K562 (cell line): ENCODE results near the gene OXNAD1. TPM values are rescaled to one million over a fixed set of nuclear protein-coding genes. Genes with fewer than 3 reads are reported as not detected.

Experiments used
- ATAC-seq: fragments of 200-7000 bp; cut with Tn5 transposase; 3 replicates; pipeline ENCODE4 v1.9.1; 2020; ENCODE audit warnings: moderate library complexity
- BruUV-seq: library from RNA; stranded (reverse); fragments of 400-500 nt; replicated peaks from 2 replicates; lab custom pipeline; 2021; lab: Mats Ljungman, UMichigan
- CTCF ChIA-PET: fragments of 300-600 bp; formaldehyde crosslinking; extraction: SDS; loops from one replicate; lab custom pipeline; 2021; ENCODE audit warnings: low intra/inter-chr PET ratio; lab: Yijun Ruan, JAX
- POLR2A ChIA-PET: fragments of 300-600, 350-650 bp; sonication (Branson Sonifier 250); formaldehyde crosslinking; extraction: SDS; loops from one replicate; lab custom pipeline; 2021; ENCODE audit warnings: antibody characterized with exemption, inconsistent platforms; lab: Yijun Ruan, JAX
- DNase-seq, 4 experiments: peaks; one replicate each; pipeline versions ENCODE4 v3.0.0 to v3.0.0-alpha.2; 2011 to 2018; ENCODE audit warnings: low spot score in 3 of 4, mixed read lengths in 3 of 4; ENCODE audit errors: extremely low read depth in 1 of 4
- FAIRE-seq: peaks from 2 replicates; lab custom pipeline; 2011; peaks lifted over from hg19 to GRCh38; lab: Jason Lieb, UNC
- H2AFZ ChIP-seq: 2 replicates; pipeline ENCODE4 v1.6.0; 2011; ENCODE audit warnings: low read depth, low read length, control low read depth, inconsistent platforms
- H3K27ac ChIP-seq: fragments of 200-600 bp; 3 replicates; pipeline ENCODE4 v1.8.0; 2011; ENCODE audit warnings: low read depth, mild to moderate bottlenecking, control low read depth, inconsistent platforms, low read length, moderate library complexity, mixed read lengths; ENCODE audit errors: extremely low read depth
- H3K27me3 ChIP-seq, 2 experiments: fragments of 300-600 bp in 1 of 2; 2 replicates in 1 of 2; 3 replicates in 1 of 2; pipeline versions ENCODE4 v1.6.0 to v1.8.0; 2011; ENCODE audit warnings: inconsistent platforms in 2 of 2, low read length in 2 of 2, mild to moderate bottlenecking in 1 of 2, mixed read lengths in 1 of 2, moderate library complexity in 1 of 2; ENCODE audit not compliant: control insufficient read depth in 2 of 2, insufficient read depth in 2 of 2
- H3K36me3 ChIP-seq: fragments of 300-600 bp; 3 replicates; pipeline ENCODE4 v1.8.0; 2011; ENCODE audit warnings: mild to moderate bottlenecking, low read length, inconsistent platforms; ENCODE audit not compliant: control insufficient read depth, insufficient read depth
- H3K4me1 ChIP-seq, 2 experiments: fragments of 200-600 bp in 1 of 2; replicated peaks in 1 of 2; 2 replicates in 1 of 2; 3 replicates in 1 of 2; pipeline versions ENCODE4 v1.5.1 to v1.8.0; 2011; ENCODE audit warnings: inconsistent platforms in 2 of 2, low read length in 2 of 2, mild to moderate bottlenecking in 1 of 2, mixed read lengths in 1 of 2, moderate library complexity in 1 of 2; ENCODE audit not compliant: control insufficient read depth in 2 of 2, insufficient read depth in 2 of 2
- H3K4me2 ChIP-seq: 2 replicates; pipeline ENCODE4 v1.6.1; 2011; ENCODE audit warnings: low read length, control low read depth, inconsistent platforms, mixed read lengths; ENCODE audit not compliant: insufficient read depth
- H3K4me3 ChIP-seq: fragments of 200-600 bp; sonication (generic), shearing (Covaris generic); 2 replicates; pipeline ENCODE4 v1.5.1; 2016; ENCODE audit warnings: control low read depth, inconsistent platforms
- H3K79me2 ChIP-seq: fragments of 200-600 bp; 3 replicates; pipeline ENCODE4 v1.8.0; 2011; ENCODE audit warnings: low read length, inconsistent platforms; ENCODE audit not compliant: control insufficient read depth, insufficient read depth
- H3K9ac ChIP-seq, 2 experiments: 2 replicates each; pipeline versions ENCODE4 v1.6.0 to v1.6.1; 2011; ENCODE audit warnings: low read depth in 2 of 2, low read length in 2 of 2, control low read depth in 1 of 2, inconsistent platforms in 1 of 2, mild to moderate bottlenecking in 1 of 2, mixed read lengths in 1 of 2; ENCODE audit not compliant: insufficient read depth in 1 of 2
- H3K9me1 ChIP-seq: one replicate; pipeline ENCODE4 v1.6.0; 2011; ENCODE audit warnings: inconsistent platforms, mild to moderate bottlenecking, low read length, moderate library complexity; ENCODE audit not compliant: control insufficient read depth, insufficient read depth
- H3K9me3 ChIP-seq: replicated peaks from 2 replicates; pipeline ENCODE4 v1.5.1; 2011; ENCODE audit warnings: low read depth, low read length, inconsistent platforms; ENCODE audit not compliant: control insufficient read depth, insufficient read depth
- H4K20me1 ChIP-seq: replicated peaks from 2 replicates; pipeline ENCODE4 v1.6.1; 2011; ENCODE audit warnings: low read length, inconsistent platforms, mixed read lengths; ENCODE audit not compliant: control insufficient read depth, insufficient read depth
- C11orf30 ChIP-seq: fragments of 450-650 bp; IDR thresholded peaks from 2 replicates; pipeline ENCODE4 v1.6.1; 2016; ENCODE audit warnings: low read depth, mild to moderate bottlenecking
- CREB1 ChIP-seq, 2 experiments: sonication (generic) in 1 of 2; formaldehyde crosslinking in 1 of 2; IDR thresholded peaks; 2 replicates each; pipeline versions ENCODE4 v1.6.1 to v1.8.0; 2012 to 2022; ENCODE audit warnings: inconsistent platforms in 1 of 2, mild to moderate bottlenecking in 1 of 2, missing genetic modification reagents in 1 of 2, moderate library complexity in 1 of 2
- ELF4 ChIP-seq: fragments of 450-650 bp; formaldehyde crosslinking; IDR thresholded peaks from 2 replicates; pipeline ENCODE4 v1.4.0; 2022; ENCODE audit warnings: missing genetic modification characterization
- GTF2E2 ChIP-seq: fragments of 200-800 bp; sonication (Bioruptor generic); IDR thresholded peaks from 2 replicates; pipeline ENCODE4 v1.6.1; 2016; ENCODE audit warnings: missing genetic modification characterization, missing compliant biosample characterization
- HDGF ChIP-seq: fragments of 450-650 bp; IDR thresholded peaks from 2 replicates; pipeline ENCODE4 v1.6.1; 2016
- PTBP1 ChIP-seq: fragments of 200-400 bp; formaldehyde crosslinking; IDR thresholded peaks from 2 replicates; pipeline ENCODE4 v1.6.1; 2017; ENCODE audit warnings: low read depth, low read length
- RCOR1 ChIP-seq, 2 experiments: IDR thresholded peaks; 2 replicates each; pipeline ENCODE4 v1.6.1; 2012; ENCODE audit warnings: low read depth in 2 of 2, low read length in 2 of 2, borderline replicate concordance in 1 of 2, improper control_type of control experiment in 1 of 2
- SLC30A9 ChIP-seq: fragments of 250-450 bp; sonication (Bioruptor Pico); IDR thresholded peaks from 2 replicates; pipeline ENCODE4 v1.8.0; 2022; ENCODE audit warnings: mild to moderate bottlenecking, moderate library complexity
- SPI1 ChIP-seq: IDR thresholded peaks from 2 replicates; pipeline ENCODE4 v1.6.1; 2011; ENCODE audit warnings: low read depth, low read length, control low read depth, borderline replicate concordance
- STAT5A ChIP-seq: IDR thresholded peaks from 2 replicates; pipeline ENCODE4 v1.6.1; 2012; ENCODE audit warnings: low read length, inconsistent platforms, borderline replicate concordance
- ZC3H4 ChIP-seq: sonication (generic); formaldehyde crosslinking; IDR thresholded peaks from 2 replicates; pipeline ENCODE4 v1.9.0; 2021; ENCODE audit warnings: missing genetic modification reagents, borderline replicate concordance
- ZKSCAN8 ChIP-seq: fragments of 200-800 bp; sonication (Bioruptor generic); IDR thresholded peaks from 2 replicates; pipeline ENCODE4 v1.6.1; 2016; ENCODE audit warnings: missing genetic modification characterization, missing compliant biosample characterization
- ZNF384 ChIP-seq: IDR thresholded peaks from 2 replicates; pipeline ENCODE4 v1.6.1; 2012; ENCODE audit warnings: low read depth, low read length, improper control_type of control experiment
- ZNF778 ChIP-seq: fragments of 450-650 bp; formaldehyde crosslinking; IDR thresholded peaks from 2 replicates; pipeline ENCODE4 v1.4.0; 2020; ENCODE audit warnings: mild to moderate bottlenecking, moderate library complexity
- WGBS: fragments of 100-300 bp; shearing (Covaris generic); methylation state at CpG from one replicate; pipeline ENCODE4 v1.1.6; 2016; ENCODE audit warnings: low coverage, mixed read lengths; ENCODE audit not compliant: insufficient coverage; ENCODE audit errors: missing lambda C conversion rate; 5-methylcytosine and 5-hydroxymethylcytosine counted together
- in situ Hi-C: fragments of 300-500 bp; cut with MboI; formaldehyde crosslinking; loops from 4 replicates; pipeline ENCODE4 v1.15.0; 2018; ENCODE audit warnings: inconsistent platforms, mixed read lengths
- intact Hi-C: fragments of 100-400 bp; cut with micrococcal nuclease; formaldehyde crosslinking; loops from 2 replicates; pipeline ENCODE4 v1.14.2; 2022
- polyA plus RNA-seq, 8 experiments: library from polyadenylated mRNA; depleted of rRNA in 4 of 8; stranded (reverse) in 5 of 8; unstranded in 3 of 8; fragments of >200 nt; fragmentation: Nextera tagmentation in 2 of 8; fragmentation: Illumina TruSeq in 1 of 8; extraction: Ambion mirVana in 2 of 8; extraction: Trizol in 1 of 8; gene quantifications; 2 replicates each; pipeline versions ENCODE4 v1.2.1 to v1.2.3, GENCODE V29; 2011 to 2014; ENCODE audit warnings: inconsistent platforms in 1 of 8, missing spikeins in 1 of 8
- total RNA-seq, 7 experiments: library from RNA; depleted of rRNA in 6 of 7; stranded (reverse); fragments of >200 nt in 6 of 7; fragmentation: Illumina TruSeq in 2 of 7; extraction: Trizol in 2 of 7; gene quantifications; 2 replicates each; pipeline versions ENCODE4 v1.2.1 to v1.2.3, GENCODE V29; 2011 to 2021; ENCODE audit warnings: low replicate concordance in 1 of 7
- TF ChIP-seq, protein P1 (sequence below): fragments of 250-450 bp; sonication (Bioruptor Pico); IDR thresholded peaks from 2 replicates; pipeline ENCODE4 v1.4.0; 2020; ENCODE audit warnings: mild to moderate bottlenecking, moderate library complexity
- TF ChIP-seq, protein P2 (sequence below): fragments of 250-450 bp; sonication (Bioruptor Pico); IDR thresholded peaks from 2 replicates; pipeline ENCODE4 v1.5.0; 2021
- TF ChIP-seq, protein P3 (sequence below): conservative IDR thresholded peaks from 2 replicates; pipeline ENCODE4 v1.6.1; 2011; ENCODE audit warnings: low read depth, mild to moderate bottlenecking, low read length; ENCODE audit not compliant: control insufficient read depth

Gene OXNAD1
- total and polyA plus RNA-seq, 9 of the 15 experiments (the other 6 are each of a cell fraction or from before 2014, with no cell fraction given): 12.8 to 44.4 (median 41.1) TPM

DNA sequence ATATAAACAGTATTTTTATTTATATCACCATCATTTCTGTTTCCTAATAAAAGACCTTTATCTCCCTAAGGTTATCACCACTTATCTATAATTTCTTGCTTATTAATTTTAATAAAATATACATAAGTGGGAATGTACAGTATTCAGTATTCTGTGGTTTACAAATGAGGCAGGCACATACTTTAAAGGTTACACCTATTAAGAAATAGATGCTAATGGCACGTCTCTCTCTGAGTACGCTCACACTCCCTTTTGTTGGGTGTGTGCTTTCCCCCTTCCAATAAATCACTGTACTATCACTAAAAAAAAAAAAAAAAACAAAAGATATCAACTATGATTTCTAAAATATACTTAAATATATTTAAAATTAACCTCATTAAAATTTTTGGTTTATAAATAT, 8.9 kb downstream of the OXNAD1 start:
- H3K36me3 ChIP-seq: peaks cover 93% of the 10 kb centered on the region
- H3K4me2 ChIP-seq: no peak overlapping the region
- H2AFZ ChIP-seq: no peak overlapping the region
- H3K9me3 ChIP-seq: no peaks in the 10 kb centered on the region
- H3K4me1 ChIP-seq: no peaks in the 10 kb centered on the region
- H4K20me1 ChIP-seq: 0 out of 2 replicates have a peak, but pooled peaks cover under 1% of the 10 kb centered on the region
- 100% methylated on average over 2 of the region's 2 CpGs for WGBS
- in situ Hi-C loops: no loop called here
- H3K27ac ChIP-seq: no peak overlapping the region
- peaks cover 5% of the 10 kb centered on the region for H3K79me2 ChIP-seq
- BruUV-seq: no TSS peak
- no peak for ATAC-seq
- ChIA-PET POLR2A (no interaction called here), CTCF (interaction anchor here (0.6 kb wide), 1 partner anchor 277 kb away, joined by 7 read pairs; no protein-coding TSS in a partner anchor)
- H3K27me3 ChIP-seq: no peaks in the 10 kb centered on the region
- no peak overlapping the region for H3K9ac ChIP-seq
- no peaks in the 10 kb centered on the region for H3K9me1 ChIP-seq
- no peak for FAIRE-seq
- no peak overlapping the region for H3K4me3 ChIP-seq
- DNase-seq: no peak
- intact Hi-C loops: no loop called here
- TF ChIP-seq ZKSCAN8 (CRISPR knock-in tag) (no peak), CREB1 (IDR thresholded peaks at IDR 0.05) (no peak), CREB1 (CRISPR knock-in tag; IDR thresholded peaks at IDR 0.05) (no peak), GTF2E2 (tag) (no peak), ZNF384 (no peak), ZNF778 (CRISPR knock-in tag) (no peak), ELF4 (no peak), PTBP1 (no peak), RCOR1 (IDR thresholded peaks at IDR 0.05; ENCODE audit: borderline replicate concordance in 1 of 2, low read depth in 2 of 2, low read length in 2 of 2) (no peak), C11orf30 (no peak), ZC3H4 (CRISPR knock-in tag) (no peak), STAT5A (no peak), HDGF (no peak), SPI1 (no peak), SLC30A9 (CRISPR knock-in tag) (no peak)
- TF ChIP-seq, protein P1, sequence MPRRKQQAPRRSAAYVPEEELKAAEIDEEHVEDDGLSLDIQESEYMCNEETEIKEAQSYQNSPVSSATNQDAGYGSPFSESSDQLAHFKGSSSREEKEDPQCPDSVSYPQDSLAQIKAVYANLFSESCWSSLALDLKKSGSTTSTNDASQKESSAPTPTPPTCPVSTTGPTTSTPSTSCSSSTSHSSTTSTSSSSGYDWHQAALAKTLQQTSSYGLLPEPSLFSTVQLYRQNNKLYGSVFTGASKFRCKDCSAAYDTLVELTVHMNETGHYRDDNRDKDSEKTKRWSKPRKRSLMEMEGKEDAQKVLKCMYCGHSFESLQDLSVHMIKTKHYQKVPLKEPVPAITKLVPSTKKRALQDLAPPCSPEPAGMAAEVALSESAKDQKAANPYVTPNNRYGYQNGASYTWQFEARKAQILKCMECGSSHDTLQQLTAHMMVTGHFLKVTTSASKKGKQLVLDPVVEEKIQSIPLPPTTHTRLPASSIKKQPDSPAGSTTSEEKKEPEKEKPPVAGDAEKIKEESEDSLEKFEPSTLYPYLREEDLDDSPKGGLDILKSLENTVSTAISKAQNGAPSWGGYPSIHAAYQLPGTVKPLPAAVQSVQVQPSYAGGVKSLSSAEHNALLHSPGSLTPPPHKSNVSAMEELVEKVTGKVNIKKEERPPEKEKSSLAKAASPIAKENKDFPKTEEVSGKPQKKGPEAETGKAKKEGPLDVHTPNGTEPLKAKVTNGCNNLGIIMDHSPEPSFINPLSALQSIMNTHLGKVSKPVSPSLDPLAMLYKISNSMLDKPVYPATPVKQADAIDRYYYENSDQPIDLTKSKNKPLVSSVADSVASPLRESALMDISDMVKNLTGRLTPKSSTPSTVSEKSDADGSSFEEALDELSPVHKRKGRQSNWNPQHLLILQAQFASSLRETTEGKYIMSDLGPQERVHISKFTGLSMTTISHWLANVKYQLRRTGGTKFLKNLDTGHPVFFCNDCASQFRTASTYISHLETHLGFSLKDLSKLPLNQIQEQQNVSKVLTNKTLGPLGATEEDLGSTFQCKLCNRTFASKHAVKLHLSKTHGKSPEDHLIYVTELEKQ (CRISPR knock-in tag): no peak
- TF ChIP-seq, protein P2, sequence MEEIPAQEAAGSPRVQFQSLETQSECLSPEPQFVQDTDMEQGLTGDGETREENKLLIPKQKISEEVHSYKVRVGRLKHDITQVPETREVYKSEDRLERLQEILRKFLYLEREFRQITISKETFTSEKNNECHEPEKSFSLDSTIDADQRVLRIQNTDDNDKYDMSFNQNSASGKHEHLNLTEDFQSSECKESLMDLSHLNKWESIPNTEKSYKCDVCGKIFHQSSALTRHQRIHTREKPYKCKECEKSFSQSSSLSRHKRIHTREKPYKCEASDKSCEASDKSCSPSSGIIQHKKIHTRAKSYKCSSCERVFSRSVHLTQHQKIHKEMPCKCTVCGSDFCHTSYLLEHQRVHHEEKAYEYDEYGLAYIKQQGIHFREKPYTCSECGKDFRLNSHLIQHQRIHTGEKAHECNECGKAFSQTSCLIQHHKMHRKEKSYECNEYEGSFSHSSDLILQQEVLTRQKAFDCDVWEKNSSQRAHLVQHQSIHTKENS: no peak
- TF ChIP-seq, protein P3, sequence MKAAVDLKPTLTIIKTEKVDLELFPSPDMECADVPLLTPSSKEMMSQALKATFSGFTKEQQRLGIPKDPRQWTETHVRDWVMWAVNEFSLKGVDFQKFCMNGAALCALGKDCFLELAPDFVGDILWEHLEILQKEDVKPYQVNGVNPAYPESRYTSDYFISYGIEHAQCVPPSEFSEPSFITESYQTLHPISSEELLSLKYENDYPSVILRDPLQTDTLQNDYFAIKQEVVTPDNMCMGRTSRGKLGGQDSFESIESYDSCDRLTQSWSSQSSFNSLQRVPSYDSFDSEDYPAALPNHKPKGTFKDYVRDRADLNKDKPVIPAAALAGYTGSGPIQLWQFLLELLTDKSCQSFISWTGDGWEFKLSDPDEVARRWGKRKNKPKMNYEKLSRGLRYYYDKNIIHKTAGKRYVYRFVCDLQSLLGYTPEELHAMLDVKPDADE: no peak
